ENCODE data around the gene PPM1D. TPM values are rescaled to one million over a fixed set of nuclear protein-coding genes. Genes with fewer than 3 reads are reported as not detected.

PPM1D gene
- total RNA-seq, 1 experiment from 2014 or later: 19.0 TPM

- Histone ChIP-seq H2BK120ac (ENCODE audit: low read depth, low read length, poor library complexity, severe bottlenecking) (no peak overlapping the region), H3K4ac (ENCODE audit: low read depth, low read length) (no peak overlapping the region), H3K79me1 (ENCODE audit: insufficient read depth, low read depth, low read length, poor library complexity, severe bottlenecking) (no peaks in the 10 kb centered on the region), H3K4me1 (ENCODE audit: insufficient read depth, low read length) (no peaks in the 10 kb centered on the region), H4K91ac (ENCODE audit: insufficient read length, low read depth, low read length) (no peak overlapping the region), H2BK12ac (ENCODE audit: insufficient read length, low read depth, low read length) (no peak overlapping the region), H4K8ac (replicated peaks; ENCODE audit: insufficient read length, low read depth, low read length) (no peak overlapping the region), H4K5ac (ENCODE audit: insufficient read length, low read depth, low read length) (no peak overlapping the region), H3K56ac (ENCODE audit: insufficient read length, low read depth, low read length) (no peak overlapping the region), H4K20me1 (ENCODE audit: control insufficient read depth, insufficient read depth, insufficient read length) (no peaks in the 10 kb centered on the region), H3T11ph (ENCODE audit: low read length) (no peak overlapping the region), H3K23ac (ENCODE audit: insufficient read length, low read depth, low read length) (no peak overlapping the region), H2AFZ (ENCODE audit: low read length) (no peak overlapping the region), H2AK5ac (ENCODE audit: insufficient read length, low read length) (no peak overlapping the region), H2BK20ac (ENCODE audit: low read depth, low read length, poor library complexity, severe bottlenecking) (no peak overlapping the region), H3K23me2 (ENCODE audit: insufficient read length, low read depth, low read length, poor library complexity, severe bottlenecking) (no peaks in the 10 kb centered on the region), H2BK15ac (ENCODE audit: low read depth, low read length) (no peak overlapping the region), H3K9ac (ENCODE audit: extremely low read depth, insufficient read length, low read length) (no peak overlapping the region), H3K79me2 (ENCODE audit: insufficient read depth, low read length) (no peaks in the 10 kb centered on the region), H3K9me3 (ENCODE audit: control insufficient read depth, low read depth, low read length) (no peaks in the 10 kb centered on the region), H3K27ac (ENCODE audit: insufficient read length, low read depth, low read length) (no peak overlapping the region), H3K27me3 (ENCODE audit: insufficient read depth, low read length) (no peaks in the 10 kb centered on the region), H3K4me2 (ENCODE audit: insufficient read depth, insufficient read length, low read length) (no peak overlapping the region), H3K14ac (ENCODE audit: insufficient read depth, low read length) (no peak overlapping the region), H2BK5ac (ENCODE audit: insufficient read length, low read length) (no peak overlapping the region), H3K18ac (ENCODE audit: insufficient read length, low read depth, low read length) (no peak overlapping the region)
- WGBS (ENCODE audit: extremely low coverage, insufficient read length, low lambda C conversion rate): no CpG with 5 or more reads among the region's 3 CpGs
- no peaks in the 10 kb centered on the region for H3K36me3 Mint-ChIP-seq (ENCODE audit: insufficient read depth in 1 of 3, low read depth in 3 of 3)
- H3K4me1 Mint-ChIP-seq: peaks cover 2 to 7% of the 10 kb centered on the region in 2 experiments; a peak in 3 of 4 replicates
- TF ChIP-seq CTCF (conservative IDR thresholded peaks at IDR 0.05): peak; percentile 61
- H3K27ac Mint-ChIP-seq: peak overlapping the region in 2 of 3 experiments; percentile 5 to 8; a peak in 2 of 7 replicates
- no peak overlapping the region for H3K4me3 Mint-ChIP-seq
- no peaks in the 10 kb centered on the region for H3K27me3 Mint-ChIP-seq (ENCODE audit: low read depth)
- H3K9me3 Mint-ChIP-seq: no peaks in the 10 kb centered on the region
- peak; percentile 67 for DNase-seq
Measured at GRCh38 chr17:60586288-60586974, 13.6 kb upstream of the PPM1D start.
